DMS114 treated with DMSO at 0.1 percent for 48 hours (cell line): Measurements from ENCODE around the gene MPP7.

ENCODE experiments used
- DNase-seq: peaks from one replicate; lab custom pipeline; 2025; ENCODE audit not compliant: unreplicated experiment; lab: John Stamatoyannopoulos, UW

The MPP7 gene

DNA sequence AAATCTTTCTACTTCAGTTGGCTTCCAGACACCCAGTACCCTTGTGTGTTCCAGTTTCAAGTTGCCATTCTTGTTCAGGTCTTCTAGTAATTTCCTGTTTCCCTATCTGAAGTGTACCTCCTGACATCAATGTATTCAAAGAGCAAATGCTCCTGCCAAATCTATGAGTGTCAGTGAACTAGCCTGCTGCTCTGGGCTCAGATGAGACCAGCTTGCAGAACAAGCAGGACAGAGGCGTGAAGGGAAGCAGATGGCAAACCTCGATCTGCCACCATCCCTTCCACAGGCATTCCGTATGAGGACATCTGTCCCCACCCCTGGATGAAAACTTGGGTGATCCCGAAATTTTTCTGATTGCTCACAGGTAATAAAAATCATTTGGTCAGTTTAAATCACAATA, 4.4 kb upstream of the MPP7 start:
- DNase-seq, result no peak

DNA sequence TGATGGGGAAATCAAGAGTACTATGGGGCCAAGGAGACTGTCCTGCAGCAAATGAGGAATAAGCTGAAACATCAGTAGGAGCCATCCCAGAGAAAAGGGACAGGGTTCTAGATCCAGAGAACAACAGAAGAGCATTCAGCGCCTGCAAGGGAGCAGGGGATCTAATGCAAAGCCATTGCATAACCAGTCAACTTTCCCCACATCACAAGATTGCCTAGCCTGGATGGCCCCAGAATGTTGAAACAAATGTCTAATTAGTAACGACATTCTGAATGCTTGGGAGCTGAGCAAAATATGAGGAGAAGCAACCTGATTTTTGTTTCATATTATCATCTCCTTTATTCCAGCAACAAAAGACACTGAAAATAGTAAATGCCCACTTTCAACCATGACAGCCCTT, 2.7 kb upstream of the MPP7 start:
- DNase-seq, result no peak

DNA sequence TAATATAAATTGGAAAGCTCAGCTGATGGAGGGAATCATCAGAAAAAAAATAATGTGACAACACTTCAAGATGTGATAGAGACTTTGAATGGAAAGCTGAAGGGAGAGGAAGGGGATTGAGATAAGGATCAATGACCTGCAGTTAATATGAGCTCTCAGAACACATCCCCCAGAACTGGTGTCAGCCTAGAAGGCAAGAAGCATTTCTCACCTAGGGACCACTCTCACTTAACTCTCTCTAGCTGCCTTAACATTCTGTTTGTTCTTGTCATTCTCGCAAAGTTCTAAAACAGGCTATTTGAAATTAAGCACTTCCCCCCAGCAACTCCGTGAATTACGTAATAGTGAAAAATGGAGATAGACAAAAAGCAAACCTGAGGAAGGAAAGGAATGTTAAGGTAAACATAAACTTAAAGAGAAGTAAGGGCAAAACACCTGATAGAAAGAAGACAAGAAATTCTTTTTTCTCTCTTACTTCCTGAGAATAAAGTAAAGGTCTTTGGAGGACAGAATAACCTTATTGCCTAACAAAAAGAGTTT, 1.2 kb upstream of the MPP7 start:
- no peak for DNase-seq

DNA sequence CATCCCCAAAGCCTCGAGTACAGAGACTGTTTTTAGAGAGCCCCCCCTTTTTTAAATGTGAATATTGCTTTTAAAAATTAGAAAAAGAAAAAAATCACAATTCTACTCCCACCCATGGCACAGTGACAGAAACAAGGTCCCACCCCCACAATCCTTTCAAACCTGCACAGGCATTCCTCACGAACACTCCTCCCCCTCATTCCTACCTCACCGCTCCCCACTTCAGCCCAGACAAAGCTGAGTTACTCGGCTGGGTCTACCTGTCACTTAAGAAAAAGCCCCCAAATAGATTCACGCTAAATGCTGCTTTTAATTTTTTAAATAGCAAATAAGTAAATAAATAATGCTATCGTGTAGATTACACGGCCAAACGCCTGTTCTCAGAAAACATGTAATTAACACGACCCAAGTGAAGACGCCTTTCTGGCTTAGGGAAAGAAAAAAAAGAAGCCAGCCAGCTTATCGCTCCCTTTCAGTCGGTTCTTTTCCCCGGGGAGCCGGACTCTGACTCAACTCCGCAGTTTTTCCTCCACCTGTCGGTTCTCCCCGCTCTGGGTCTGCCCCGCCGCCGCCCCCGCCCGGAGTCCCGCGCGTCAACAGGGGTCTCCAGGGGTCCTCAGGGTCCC, 739 bp downstream of the MPP7 start:
- DNase-seq, result no peak

DNA sequence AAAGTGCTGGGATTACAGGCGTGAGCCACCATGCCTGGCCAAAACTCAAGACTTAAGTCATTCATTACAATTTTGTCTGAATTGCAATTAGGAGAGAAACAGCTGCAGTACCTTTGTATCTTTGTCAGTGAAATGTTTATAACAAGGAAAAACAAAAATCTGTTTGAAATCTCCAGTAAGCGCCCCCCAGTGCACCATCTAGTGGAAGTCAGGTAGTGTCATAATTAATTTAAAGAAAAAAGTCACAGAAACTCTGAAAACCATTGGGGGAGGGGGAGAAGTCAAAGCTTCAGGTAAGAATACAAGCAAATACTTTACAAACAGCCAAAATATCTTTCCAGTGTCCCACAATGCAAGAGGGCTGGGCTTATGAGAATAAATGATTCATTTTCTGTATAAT, 2.8 kb downstream of the MPP7 start:
- no peak for DNase-seq

DNA sequence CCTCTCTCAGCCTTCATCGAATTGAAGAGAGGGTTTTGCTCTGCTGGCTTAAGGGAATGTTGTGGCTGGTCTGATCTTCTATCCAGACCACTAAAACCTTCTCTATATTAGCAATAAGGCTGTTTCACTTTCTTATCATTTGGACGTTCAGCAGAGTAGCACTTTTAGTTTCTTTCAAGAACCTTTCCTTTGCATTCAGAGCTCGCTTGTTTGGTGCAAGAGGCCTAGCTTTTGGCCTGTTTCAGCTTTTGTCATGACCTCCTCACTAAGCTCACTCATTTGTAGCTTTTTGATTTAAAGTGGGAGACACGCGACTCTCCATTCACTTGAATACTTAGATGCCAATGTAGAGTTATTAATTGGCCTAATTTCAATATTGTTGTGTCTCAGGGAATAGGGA, 3.9 kb downstream of the MPP7 start:
- no peak for DNase-seq

DNA sequence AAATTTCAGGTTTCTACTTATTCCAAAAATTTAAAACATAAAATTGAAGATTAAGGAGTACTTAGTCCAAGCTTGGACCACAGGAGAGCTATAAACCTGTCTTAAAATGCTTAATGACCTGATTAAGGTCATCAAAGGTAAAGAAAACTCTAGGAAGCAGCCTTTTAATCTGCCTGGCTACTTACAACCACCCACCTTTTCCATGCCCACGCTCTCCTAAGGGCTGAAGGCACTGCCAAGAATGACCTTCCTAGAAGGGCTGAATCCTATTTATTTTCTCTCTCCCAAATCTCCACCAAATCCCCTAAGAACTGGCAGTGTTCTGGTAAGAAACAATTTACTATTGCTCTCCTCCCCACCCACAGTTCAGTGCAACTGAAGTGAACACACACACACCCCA, 6.8 kb downstream of the MPP7 start:
- DNase-seq, result no peak

DNA sequence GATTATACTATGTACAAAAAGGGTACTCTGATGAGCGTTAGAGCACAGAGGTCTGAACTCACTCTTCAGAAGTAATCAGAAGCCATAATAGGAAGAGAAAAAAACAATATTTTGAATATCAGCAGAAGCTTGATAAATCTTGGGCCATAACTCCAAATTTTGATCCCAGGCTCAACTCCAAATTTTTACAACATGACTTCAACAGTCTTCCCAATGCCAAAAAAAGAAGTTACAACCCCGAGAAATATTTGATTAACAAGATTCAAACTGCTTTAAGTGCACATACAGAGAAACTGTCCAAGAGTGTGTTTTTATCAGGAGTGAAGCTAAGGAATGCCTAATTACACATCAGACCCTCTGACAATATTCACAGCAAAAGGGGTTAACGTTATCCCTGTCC, 7.5 kb downstream of the MPP7 start:
- no peak for DNase-seq

DNA sequence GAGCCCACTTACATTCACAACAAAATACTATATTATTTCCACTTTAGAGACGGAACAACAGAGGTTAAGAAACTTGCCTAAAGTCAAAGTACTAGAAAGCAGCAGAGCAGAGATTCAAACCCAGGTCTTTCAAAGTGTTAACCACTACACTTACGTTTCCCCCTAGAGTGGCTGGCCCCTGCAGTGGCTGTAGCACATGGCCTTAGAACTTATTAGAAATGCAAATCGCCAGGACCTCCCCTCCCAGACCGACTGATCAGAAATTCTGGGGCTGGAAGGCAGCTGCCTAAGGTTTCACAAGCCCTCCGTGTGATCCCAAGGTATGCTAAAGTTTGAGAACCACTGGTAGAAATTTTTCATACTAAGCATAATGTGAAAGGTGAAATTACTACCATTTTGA, 8.1 kb downstream of the MPP7 start:
- DNase-seq, result no peak

DNA sequence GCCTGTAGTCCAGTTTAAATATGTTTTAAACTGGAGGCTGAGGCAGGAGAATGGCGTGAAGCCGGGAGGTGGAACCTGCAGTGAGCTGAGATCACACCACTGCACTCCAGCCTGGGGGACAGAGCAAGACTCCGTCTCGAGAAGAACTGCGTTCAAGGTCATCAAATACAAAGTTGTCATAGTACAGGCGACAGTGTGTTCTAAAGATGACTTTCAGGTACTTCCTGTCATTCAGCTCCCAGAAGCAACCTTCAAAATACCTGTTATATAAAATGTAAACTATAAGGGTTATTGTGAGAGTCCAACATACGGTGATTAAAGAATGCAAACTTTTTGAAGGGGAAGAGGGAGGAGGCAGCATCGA, 8.7 kb downstream of the MPP7 start:
- DNase-seq, result no peak

DNA sequence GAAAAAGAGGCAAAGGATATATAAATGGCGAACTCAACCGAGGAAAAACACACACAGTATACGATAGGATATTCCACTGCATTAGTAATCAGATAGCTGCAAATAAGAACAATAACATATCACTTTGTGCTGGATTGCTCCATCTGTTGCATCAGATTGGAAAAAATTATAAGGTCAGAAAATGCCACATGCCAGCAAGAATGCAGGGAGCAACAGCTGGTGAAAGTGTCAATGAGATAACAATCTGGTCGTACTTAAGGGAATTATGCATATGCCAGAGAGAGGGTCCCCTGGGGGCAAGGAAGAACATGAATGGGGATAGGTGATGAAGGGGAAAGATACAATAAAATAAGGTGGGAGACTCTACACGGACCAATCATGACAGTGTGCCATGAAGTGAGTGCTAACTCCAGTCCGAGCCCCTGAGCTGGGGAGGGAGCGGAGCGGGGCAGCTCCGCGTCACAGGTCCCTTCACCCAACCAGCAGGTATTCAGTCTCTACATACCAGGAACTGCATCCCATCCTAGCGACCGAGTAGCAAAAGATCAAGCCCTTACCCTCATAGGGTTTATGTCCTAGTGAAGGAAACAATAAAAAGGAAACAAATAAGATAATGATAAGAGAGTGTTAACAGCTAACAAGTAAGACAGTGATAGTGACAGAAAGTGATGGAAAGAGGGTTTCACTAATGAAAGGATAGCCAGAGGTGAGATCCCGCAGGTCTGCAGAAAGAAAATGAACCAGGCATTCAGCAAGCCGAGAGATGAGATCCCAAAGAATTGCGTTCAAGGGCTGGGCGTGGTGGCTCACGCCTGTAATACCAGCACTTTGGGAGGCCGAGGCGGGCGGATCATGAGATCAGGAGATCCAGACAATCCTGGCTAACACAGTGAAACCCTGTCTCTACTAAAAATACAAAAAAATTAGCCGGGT, 9.4 kb downstream of the MPP7 start:
- no peak for DNase-seq

DNA sequence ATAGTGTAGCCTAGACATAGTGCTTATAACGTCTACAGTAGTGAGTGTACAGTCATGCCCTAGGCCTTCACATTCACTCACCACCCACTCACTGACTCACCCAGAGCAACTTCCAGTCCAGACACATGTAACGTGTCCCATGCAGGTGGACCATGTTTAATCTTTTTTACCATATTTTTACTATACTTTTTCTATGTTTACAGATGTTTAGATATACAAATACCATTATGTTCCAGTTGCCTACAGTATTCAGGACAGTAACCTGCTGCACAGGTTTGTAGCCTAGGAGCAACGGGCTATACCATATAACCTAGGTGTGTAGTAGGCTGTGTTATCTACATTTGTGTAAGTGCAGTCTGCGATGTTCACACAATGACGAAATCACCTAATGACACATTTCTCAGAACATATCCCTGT, 11.0 kb downstream of the MPP7 start:
- DNase-seq, result no peak

DNA sequence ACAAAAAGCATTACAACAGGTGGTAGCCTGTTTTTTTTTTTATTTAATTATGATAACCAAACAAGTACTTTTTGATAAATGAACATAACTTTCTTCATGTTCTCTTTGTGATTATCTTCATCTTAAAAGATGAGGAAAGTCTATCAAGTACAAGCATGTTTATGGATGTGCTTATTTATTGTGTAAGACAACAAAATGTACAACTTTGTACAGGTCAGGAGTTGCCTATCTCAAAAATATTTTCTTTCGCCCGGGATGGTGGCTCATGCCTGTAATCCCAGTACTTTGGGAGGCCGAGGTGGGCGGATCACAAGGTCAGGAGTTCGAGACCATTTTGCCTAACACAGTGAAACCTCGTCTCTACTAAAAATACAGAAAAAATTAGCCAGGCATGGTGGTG, 17.0 kb downstream of the MPP7 start:
- no peak for DNase-seq

DNA sequence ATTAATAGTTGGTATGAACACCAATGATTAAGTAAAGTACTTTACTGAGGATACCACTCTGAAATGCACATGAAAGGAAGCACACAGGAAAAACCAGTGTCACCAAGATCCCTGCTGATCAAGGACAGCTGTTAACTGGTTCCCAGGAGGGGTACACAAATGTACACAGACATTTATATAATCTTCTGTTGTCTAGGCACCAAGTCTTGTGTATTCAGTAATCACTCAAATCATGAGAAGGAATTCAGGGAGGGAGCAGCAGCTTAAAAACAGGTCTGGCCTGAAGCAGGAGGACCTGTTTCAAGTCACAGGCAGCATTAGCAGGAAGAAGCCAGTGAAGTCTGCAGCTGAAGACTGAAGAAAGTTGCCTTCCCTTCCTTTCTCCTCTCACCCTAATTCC, 18.7 kb downstream of the MPP7 start:
- DNase-seq, result no peak

DNA sequence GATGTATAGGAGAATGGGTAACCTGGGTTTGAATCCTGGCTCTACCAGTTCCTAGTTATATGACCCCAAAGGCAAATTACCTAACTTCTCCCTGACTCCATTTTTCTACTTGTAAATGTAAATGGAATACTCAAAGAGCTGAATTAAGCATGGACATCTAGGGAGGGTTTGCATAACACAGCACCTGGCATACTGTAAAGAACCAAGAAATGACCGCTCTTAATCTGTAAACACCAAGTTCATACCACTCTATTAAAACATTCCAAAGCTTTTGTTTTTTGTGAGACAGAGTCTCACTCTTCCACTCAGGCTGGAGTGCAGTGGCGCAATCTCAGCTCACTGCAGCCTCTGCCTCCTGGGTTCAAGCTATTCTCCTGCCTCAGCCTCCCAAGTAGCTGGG, 19.6 kb downstream of the MPP7 start:
- no peak for DNase-seq

DNA sequence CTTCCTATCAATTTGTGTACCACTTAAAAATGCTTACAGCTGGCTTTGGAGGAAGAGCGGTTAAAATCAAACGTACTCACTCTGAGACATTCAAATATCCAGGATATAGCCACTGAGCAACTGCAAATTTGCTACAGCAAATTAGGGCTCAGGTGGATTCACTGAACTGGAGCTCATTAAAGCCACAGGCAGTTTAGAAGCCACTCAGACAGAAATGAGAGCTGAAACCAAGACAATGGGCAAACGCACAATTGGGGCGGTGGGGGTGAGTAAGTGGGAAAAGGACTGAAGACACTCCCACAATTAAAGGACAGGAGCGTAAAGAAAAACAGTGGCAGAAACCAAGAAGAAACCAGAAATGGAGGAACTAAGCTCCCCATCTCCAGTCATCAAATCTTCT, 20.5 kb downstream of the MPP7 start:
- no peak for DNase-seq

DNA sequence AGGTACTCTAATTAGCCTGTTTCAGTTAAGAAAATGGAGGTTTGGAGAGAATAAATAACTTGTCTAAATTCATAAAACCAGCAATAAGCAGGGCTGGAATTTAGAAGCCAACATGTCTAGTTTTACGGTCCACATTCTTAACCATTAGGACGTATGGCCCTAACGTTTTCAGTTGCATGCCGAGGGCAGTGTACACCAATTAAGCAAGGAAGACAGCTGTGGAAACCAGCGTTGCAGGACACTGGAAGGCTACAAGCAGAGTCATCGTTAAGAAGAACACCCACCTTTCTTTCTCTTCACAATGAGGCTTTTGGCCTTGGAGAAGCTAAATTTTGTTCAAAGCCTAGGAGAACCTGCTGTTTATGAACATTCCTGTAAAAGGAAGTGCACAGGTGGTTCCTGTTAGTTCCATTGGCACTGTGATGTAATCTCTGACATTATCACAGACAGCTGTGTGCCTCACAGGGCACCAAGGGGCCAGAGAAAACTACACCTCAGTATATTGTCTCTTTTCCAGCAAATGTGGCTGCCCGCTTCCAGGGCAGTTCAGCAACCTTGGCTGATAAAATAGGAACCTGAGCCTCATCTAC, 21.0 kb downstream of the MPP7 start:
- DNase-seq, result no peak

DNA sequence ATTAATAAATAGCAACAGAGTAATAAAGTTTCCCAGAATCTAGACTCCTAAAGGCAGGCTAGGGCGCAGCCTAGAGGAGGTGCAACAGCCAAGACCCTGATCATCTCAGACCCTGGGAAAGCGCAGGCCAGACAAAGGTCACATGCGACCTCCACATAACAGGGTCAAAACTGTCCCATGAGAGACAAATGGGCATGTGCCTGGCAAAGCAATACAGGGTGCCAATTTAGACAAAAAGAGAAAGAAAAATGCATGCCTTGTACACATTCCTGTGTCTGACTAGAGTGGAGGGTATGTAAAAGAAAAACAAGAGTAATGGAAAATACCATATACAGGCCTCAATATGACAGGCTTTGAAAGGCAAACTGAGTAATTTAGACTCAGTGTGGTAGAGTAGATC, 22.2 kb downstream of the MPP7 start:
- DNase-seq, result no peak

DNA sequence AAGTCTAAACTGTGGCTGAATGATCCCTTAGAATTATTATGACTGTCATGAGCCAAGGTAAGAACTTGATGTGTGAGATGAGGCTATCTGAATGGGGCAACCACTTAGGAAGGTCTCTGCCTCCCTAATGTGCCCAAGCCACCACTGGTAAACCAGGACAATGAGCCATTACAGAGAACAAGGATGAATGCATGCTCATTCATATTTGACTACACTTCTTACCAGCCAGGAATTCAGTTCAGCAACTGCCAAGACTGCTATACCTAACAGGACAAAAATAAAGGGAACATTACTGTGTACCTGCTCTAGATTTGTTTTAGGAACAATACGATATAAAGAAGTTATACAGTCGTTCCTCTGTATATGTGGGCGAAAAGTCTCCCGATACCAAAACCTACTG, 23.0 kb downstream of the MPP7 start:
- no peak for DNase-seq

DNA sequence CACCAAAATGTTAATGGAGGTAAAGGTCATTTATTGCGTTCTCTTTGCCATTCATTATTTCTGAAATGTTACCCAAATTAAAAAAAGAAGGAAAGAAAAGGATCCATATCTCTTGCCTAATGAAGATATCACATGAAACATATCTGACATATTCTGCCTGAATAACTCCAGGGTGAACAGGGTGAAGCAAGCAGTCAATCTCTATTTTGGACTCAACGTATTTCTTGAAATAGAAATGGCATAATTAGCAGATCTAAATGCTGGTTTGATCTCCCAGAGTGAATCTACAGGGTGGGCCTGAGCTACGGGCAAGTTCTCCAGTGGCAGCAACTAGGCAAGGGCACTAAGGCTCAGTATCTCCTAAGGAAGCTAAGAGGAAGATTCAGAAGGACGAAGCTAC, 24.0 kb downstream of the MPP7 start:
- DNase-seq, result no peak

DNA sequence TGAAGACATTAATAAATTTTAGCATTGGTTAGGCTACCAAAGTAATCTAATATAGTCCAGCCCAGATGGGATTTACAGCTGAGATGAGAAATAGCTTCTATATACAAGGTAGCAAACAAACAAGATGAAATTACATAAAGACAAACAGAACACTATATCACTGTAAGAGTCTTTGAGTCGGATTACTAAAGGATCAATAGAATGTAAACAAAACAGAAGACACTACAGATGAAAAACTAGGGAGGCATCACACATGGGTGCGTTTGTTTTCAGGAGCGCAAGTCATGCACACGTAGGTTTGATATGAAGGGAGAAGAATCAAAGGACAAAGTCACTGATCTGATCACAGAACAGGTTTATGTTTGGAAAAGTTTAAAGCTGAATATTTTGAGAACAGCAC, 26.5 kb downstream of the MPP7 start:
- no peak for DNase-seq

DNA sequence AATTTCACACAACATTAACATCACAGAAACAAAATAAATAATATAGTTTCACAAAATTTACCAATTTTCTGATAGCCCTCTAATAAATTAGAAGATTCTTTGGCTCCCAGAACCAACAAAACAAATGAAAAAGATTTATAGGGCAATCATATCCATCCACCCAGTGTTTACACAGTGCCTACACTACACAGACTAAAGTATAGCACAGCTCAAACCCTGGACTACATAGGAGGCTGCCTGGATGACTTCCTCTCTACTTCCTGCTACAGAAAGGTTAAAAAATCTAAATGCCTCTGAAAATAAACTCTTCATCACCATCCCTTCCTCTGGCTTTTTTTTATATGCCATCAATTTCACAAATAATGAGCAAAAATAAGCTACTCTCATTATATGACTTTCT, 28.4 kb downstream of the MPP7 start:
- DNase-seq, result no peak
